Measurements from ENCODE around the gene DROSHA. TPM values are rescaled to one million over a fixed set of nuclear protein-coding genes. Genes with fewer than 3 reads are reported as not detected.
"Not testable (repeated sequence)": the region's sequence is repeated elsewhere in the genome, so short reads cannot be mapped to it uniquely, and the experiment has no call there.

DROSHA gene
- total RNA-seq, 1 donor from 2014 or later, result 59.8 TPM

DNA sequence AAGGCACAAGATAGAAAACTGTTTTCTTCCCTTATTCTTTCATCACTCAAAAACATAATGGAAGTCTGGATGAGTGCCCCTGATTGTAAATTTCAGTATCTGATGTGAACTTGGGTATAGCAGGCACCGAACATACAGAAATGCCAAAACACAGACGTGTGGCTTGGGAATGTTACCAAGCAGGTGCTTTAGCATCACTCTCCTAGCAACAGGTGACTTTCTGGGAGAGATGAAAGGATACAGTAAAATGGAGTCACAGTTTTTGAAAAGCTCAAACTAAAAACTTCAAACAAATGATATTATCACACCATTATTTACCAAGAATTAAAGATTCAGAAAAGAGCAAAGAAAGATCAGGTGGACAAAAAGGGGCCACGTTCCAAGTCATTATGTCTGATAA lies 130.2 kb downstream of the DROSHA start:
- H3K36me3 Mint-ChIP-seq (ENCODE audit: low read depth), result peaks cover 53% of the 10 kb centered on the region
- no peak for DNase-seq
- intact Hi-C loops (cut with micrococcal nuclease), result no loop called here
- H3K4me1 Mint-ChIP-seq, result no peaks in the 10 kb centered on the region
- H3K4me3 Mint-ChIP-seq, result no peak overlapping the region
- no peak overlapping the region for H3K27ac Mint-ChIP-seq
- no peaks in the 10 kb centered on the region for H3K27me3 Mint-ChIP-seq
- TF ChIP-seq, protein P1, sequence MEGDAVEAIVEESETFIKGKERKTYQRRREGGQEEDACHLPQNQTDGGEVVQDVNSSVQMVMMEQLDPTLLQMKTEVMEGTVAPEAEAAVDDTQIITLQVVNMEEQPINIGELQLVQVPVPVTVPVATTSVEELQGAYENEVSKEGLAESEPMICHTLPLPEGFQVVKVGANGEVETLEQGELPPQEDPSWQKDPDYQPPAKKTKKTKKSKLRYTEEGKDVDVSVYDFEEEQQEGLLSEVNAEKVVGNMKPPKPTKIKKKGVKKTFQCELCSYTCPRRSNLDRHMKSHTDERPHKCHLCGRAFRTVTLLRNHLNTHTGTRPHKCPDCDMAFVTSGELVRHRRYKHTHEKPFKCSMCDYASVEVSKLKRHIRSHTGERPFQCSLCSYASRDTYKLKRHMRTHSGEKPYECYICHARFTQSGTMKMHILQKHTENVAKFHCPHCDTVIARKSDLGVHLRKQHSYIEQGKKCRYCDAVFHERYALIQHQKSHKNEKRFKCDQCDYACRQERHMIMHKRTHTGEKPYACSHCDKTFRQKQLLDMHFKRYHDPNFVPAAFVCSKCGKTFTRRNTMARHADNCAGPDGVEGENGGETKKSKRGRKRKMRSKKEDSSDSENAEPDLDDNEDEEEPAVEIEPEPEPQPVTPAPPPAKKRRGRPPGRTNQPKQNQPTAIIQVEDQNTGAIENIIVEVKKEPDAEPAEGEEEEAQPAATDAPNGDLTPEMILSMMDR (IDR thresholded peaks at IDR 0.05), result no peak
- CTCF ChIA-PET, result no interaction called here
- no peak for ATAC-seq (ENCODE audit: low read depth)
- H3K9me3 Mint-ChIP-seq, result no peaks in the 10 kb centered on the region
- POLR2A ChIA-PET, result no interaction called here

DNA sequence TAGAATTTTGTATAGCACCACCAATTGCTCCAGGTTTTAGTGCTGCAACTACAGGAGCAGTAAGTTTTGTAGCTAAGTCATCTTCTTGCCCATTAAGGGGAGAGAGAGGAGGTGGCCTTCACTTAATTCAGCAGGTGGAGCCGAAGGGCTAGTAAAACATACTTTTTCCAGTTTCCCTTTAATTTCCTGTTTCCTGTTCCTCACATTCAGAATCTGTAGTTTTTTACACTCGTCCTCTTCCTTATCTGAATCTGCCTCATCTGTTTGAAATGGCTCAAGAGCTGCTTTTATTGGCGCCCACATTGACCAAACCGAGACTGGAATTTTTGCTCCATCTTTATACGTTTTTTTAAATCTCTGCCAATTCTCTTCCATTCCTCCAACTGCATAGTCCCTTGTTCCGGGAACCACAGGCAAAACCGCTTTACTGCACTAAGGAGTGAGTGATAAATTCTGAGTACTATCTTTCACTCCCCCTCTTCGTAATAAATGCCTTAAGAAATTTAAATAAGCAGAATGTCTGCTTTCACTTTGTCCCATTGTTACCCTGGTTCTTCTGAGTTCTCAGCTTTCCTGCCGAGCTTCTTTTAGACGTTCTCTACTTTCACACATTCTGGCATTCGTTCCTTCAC lies 133.9 kb downstream of the DROSHA start:
- ChIA-PET POLR2A (no interaction called here), CTCF (no interaction called here)
- ATAC-seq (ENCODE audit: low read depth) (no peak), DNase-seq (no peak)
- TF ChIP-seq, protein P1 (IDR thresholded peaks at IDR 0.05), result no peak
- Mint-ChIP-seq H3K27me3 (no peaks in the 10 kb centered on the region), H3K4me3 (no peak overlapping the region), H3K27ac (no peak overlapping the region), H3K4me1 (no peaks in the 10 kb centered on the region), H3K36me3 (ENCODE audit: low read depth) (peaks cover 23% of the 10 kb centered on the region), H3K9me3 (no peaks in the 10 kb centered on the region)
- intact Hi-C loops (cut with micrococcal nuclease), result no loop called here

DNA sequence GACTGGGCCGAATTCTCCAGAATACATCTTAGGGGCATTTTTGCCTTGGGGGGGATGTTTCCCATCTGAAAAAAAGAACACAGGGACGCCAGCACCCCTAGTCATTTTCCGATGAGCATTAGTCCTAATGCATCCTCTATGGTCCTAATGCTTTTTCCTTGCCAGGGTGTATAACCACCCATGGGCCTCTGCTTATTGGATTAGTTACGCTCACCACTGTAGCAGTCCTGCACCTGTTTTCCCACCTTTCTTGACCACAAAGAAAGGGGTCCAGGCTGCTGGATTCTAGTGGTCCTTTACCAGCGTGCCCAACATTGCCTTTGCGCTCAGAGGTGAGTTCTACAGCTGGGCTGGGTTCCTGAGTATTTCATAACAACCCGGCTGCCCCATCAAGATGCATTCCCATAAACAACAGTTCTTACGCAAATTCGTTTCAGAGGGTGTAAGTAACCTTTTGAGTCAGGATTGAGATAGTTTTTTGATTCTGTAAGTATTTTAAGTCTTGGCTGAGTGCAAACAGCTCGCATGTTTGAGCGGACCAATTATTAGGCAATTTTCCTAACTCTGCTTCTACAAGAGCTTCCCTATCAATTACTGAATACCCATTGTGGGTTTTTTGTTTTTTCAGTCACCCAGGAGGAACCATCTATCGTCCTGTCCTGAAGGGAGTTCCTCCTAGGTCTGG lies 135.1 kb downstream of the DROSHA start:
- no peaks in the 10 kb centered on the region for H3K27me3 Mint-ChIP-seq
- ATAC-seq (ENCODE audit: low read depth), result no peak
- intact Hi-C loops (cut with micrococcal nuclease), result no loop called here
- H3K4me1 Mint-ChIP-seq, result no peaks in the 10 kb centered on the region
- TF ChIP-seq, protein P1 (IDR thresholded peaks at IDR 0.05), result no peak
- DNase-seq, result no peak
- no peaks in the 10 kb centered on the region for H3K9me3 Mint-ChIP-seq
- peaks cover 16% of the 10 kb centered on the region for H3K36me3 Mint-ChIP-seq (ENCODE audit: low read depth)
- ChIA-PET CTCF (no interaction called here), POLR2A (no interaction called here)
- H3K27ac Mint-ChIP-seq, result no peak overlapping the region
- no peak overlapping the region for H3K4me3 Mint-ChIP-seq

DNA sequence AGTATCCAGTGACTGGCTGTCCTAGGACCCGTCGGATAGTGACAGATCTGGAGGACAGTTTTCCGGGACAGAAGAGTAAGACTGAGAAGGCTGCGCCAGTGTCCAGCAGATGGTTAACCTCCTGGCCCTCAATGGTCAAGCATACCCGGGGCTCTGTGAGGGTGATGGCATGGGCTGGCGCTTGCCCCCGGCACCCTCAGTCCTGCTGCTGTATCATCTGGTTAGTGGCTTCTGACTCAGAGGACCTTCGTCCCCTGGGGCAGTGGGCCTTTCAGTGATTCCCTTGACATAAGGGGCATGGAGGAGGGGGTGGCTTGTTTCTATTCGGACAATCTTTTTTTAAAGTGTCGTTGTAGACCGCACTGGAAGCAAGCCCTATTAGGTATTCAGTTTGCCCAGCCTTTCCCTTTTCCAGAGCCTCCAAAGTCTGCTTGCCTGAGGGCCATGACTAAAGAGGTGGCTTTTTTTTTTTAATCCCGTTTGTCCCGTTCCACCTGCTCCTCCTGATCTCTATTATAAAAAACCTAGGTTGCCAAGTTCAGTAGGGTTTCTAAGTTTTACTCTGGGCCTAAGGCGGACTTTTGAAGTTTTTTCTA lies 136.3 kb downstream of the DROSHA start:
- H3K27me3 Mint-ChIP-seq; POLR2A ChIA-PET; H3K36me3 Mint-ChIP-seq (ENCODE audit: low read depth); H3K27ac Mint-ChIP-seq; H3K4me1 Mint-ChIP-seq; H3K9me3 Mint-ChIP-seq; CTCF ChIA-PET; ATAC-seq (ENCODE audit: low read depth); DNase-seq; H3K4me3 Mint-ChIP-seq; intact Hi-C loops (cut with micrococcal nuclease): not testable (repeated sequence)

DNA sequence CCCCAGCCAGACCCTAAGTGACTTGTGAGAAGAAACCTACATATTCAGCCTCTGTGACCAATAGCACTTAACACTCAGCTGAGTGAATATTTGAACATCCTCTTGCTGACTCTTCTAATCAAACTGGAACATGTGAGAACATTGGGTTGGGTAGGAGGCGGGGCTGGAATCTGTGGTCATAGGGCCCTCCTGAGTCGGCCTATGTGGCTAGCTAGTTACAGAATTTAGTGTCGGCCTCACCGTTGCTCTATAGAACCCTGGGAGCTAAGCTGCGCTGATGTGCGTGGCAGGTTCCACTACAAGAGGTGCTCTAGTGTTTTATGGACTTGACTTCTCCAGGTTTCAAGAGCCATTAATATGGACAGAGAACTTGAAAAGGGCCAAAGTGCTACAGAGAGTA lies 138.8 kb downstream of the DROSHA start:
- ATAC-seq (ENCODE audit: low read depth) (no peak), DNase-seq (no peak)
- POLR2A ChIA-PET, result no interaction called here
- no peaks in the 10 kb centered on the region for H3K36me3 Mint-ChIP-seq (ENCODE audit: low read depth)
- peaks cover 4% of the 10 kb centered on the region for H3K9me3 Mint-ChIP-seq
- no peak overlapping the region for H3K4me3 Mint-ChIP-seq
- H3K27ac Mint-ChIP-seq, result no peak overlapping the region
- intact Hi-C loops (cut with micrococcal nuclease), result no loop called here
- H3K27me3 Mint-ChIP-seq, result no peaks in the 10 kb centered on the region
- TF ChIP-seq, protein P1 (IDR thresholded peaks at IDR 0.05), result no peak
- H3K4me1 Mint-ChIP-seq, result no peaks in the 10 kb centered on the region
- CTCF ChIA-PET, result no interaction called here
